GM18517 (cell line): ENCODE measurements around the gene MPRIP.
"Not testable (repeated sequence)": the region's sequence is repeated elsewhere in the genome, so short reads cannot be mapped to it uniquely, and the experiment has no call there.

Experiments
- ATAC-seq: cut with Tn5 transposase; IDR thresholded peaks from one replicate; pipeline ENCODE4 v1.9.1; 2021; ENCODE audit warnings: mild to moderate bottlenecking, moderate library complexity; ENCODE audit not compliant: unreplicated experiment

The MPRIP gene, protein sequence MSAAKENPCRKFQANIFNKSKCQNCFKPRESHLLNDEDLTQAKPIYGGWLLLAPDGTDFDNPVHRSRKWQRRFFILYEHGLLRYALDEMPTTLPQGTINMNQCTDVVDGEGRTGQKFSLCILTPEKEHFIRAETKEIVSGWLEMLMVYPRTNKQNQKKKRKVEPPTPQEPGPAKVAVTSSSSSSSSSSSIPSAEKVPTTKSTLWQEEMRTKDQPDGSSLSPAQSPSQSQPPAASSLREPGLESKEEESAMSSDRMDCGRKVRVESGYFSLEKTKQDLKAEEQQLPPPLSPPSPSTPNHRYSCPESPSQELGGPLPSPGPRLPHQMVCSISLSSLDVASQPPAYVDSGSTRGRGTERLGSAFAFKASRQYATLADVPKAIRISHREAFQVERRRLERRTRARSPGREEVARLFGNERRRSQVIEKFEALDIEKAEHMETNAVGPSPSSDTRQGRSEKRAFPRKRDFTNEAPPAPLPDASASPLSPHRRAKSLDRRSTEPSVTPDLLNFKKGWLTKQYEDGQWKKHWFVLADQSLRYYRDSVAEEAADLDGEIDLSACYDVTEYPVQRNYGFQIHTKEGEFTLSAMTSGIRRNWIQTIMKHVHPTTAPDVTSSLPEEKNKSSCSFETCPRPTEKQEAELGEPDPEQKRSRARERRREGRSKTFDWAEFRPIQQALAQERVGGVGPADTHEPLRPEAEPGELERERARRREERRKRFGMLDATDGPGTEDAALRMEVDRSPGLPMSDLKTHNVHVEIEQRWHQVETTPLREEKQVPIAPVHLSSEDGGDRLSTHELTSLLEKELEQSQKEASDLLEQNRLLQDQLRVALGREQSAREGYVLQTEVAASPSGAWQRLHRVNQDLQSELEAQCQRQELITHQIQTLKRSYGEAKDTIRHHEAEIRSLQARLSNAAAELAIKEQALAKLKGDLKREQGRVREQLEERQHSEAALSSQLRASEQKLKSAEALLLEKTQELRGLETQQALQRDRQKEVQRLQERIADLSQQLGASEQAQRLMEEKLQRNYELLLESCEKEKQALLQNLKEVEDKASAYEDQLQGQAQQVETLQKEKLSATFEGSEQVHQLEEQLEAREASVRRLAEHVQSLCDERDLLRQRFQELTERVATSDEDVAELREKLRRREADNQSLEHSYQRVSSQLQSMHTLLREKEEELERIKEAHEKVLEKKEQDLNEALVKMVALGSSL (N-terminal part only)

DNA sequence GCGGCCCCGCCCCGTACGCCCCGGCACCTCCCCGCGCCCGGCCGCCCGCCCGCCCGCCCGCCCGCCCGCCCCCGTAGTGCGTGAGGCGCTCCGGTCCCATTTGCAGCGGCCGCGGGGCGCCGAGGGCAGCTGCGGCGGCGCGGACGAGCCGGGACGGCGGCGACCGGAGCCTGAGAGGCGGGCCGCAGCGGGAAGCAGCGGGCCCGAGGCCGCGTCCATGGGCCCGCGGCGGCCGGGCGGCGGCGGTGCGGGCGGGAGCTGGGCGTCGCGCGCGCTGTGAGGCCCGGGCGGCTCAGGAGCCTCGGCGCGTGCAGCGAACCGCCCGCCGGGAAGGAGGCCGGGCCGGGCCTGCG is at the start of gene MPRIP:
Gene MPRIP, plus strand, starts transcription at position 74 of the 353 bp plus-strand sequence. CDS start 392 bp downstream, outside the sequence.
- no peak for ATAC-seq

DNA sequence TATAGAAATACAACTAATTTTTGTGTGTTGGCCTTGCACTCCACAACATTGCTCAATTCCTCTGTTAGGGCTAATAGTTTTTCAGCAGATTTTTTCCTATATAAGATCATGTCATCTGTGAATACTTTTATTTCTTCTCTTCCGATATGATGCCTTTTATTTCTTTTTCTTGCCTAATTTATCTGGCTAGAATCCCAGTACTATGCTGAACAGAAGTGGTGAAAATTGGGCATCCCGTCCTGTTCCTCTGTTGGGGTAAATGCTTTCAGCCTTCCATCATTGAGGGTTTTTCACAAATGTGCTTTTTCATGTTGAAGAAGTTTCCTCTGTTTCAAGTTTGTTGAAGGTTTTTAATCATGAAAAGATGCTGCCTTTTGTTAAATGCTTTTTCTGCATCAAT is 47.6 kb upstream of the MPRIP start:
- no peak for ATAC-seq

DNA sequence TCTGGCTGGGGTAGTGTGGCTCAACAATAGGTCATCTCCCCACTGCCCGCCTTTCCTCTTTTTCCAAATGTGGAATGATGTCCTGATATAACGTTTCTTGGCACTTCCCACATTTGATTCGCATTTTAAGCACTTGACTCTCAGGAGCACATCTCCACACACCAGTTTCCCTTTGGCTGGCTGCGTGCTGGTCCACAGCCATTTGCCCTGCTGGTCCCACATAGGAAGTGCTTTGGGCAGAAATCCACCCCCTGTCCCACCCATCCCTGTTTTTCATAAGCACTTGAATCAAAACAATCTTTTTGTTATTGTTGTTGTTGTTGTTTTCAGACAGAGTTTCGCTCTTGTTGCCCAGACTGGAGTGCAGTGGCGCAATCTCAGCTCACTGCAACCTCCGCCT is 46.3 kb upstream of the MPRIP start:
- no peak for ATAC-seq

DNA sequence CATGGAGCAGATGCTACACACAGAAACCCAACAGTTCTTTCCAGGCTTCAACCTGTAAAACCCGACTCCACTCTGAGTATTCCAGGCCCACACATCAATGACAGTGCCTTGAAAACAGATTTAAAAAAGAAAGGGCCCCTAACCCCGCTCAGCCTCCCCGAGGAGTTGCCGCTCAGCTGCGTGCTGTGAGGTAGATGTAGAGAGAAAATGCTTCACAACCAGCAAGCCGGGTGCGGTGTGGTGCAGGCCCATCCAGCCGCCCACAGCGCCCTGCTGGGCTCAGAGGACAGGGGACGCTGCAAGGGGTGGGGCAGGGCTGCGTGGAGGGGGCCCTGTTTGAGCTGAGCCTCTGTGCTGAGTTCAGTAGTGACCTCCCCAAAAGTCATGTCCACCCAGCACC is 45.5 kb upstream of the MPRIP start:
- not testable (repeated sequence) for ATAC-seq

DNA sequence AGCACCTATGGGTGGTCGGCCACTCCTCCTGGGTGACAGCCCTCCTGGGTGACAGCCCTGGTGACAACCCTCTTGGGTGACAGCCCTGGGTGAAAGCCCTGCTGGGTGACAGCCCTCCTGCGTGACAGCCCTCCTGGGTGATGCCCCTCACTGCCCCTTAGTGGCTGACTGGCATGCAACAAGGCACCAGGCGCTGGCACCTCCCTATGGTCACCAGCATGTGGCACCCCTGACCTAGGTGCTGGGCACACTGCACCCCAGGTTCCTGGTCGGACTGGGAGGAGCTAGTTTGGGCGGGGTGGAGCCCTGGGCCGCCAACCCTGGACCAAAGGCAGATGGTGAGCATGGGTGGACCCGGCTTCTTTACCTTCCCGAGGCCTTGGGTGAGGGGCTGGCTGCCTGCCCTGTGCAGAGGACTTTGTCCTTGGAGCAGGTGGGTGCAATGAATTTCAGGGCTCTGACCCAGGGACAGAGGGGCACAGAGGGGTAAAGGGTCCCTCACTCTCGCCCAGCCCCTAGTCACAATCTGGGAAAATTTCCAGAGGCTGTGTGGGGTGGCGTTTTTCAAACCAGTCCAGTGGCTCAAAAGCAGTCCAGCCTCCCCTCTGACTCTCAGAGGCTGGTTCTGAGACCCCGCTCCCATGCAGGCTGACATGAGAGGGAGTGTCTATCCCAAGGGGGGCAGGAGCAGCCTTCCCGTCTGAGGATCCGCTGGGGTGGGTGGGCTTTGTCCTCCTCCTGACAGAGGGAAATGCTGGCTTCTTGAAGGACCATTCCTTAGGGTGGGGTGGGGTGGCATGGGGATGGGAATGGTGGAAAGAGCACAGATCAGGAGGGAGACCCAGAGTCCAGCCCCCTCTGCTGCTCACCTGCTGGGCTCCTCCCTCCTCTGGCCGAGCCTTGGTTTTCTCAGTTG is 44.5 kb upstream of the MPRIP start:
- no peak for ATAC-seq

DNA sequence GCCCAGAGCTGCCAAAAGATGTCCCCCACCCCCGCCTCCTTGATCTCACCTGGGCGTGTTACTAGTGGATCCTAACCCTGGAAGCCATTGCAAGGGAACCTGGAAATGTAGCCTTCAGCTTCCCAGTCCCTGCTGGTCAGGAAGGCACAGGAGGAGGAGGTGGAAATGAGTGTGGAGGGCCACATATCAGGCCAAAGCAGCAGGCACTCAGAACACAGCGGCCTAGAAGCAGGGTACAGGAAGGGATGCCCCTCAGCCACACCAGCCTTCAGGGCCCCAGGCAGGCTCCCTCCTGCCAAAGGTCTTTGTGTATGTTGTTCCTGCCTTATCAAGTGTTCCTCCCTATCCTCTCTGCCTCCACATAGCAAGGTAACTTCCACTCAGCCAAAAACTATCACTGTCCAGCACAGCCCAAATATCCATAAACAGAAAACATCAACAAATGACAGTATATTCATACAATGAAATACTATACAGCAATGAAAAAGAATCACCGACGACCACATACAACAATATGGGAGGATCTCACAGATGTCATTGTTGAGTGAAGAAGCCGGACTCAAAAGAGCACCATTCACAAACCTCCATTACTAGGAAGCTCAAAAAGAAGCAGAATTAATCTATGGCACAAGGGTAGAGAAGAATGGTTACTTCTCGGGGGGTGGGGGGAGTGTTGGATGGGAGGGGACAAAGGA is 42.2 kb upstream of the MPRIP start:
- ATAC-seq: no peak

DNA sequence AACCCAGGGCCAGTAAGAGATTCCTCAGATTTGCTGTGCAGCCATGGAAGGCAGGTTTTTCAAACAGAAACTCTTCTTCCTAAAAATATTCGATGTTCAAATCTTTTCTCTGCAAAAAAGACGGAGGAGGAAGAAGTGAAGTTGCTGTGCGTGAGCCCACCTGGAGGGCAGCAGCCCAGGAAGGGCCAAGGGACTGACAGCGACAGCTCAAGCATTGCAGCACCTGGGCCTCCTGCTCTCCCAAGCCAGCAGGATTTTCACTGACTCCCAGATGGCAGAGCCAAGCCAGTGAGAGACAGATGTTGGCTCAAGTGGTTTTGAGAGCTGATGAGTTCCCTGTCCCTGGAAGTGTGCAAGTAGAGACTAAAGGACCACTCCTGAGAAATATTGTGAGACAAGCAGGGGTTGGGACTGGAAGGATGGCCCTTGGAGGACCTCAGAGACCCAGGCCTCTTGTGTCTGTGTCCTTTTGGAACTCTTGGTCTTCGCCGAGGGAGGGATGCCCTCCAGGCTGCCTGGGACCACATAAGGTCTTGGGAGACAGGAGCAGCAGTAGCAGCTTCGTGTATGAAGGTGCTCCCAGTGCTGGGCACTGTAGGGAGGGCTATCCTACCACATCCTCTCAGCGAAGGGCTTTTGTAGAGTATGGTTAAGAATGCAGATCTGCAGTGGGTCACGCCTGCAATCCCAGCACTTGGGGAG is 41.0 kb upstream of the MPRIP start:
- no peak for ATAC-seq

DNA sequence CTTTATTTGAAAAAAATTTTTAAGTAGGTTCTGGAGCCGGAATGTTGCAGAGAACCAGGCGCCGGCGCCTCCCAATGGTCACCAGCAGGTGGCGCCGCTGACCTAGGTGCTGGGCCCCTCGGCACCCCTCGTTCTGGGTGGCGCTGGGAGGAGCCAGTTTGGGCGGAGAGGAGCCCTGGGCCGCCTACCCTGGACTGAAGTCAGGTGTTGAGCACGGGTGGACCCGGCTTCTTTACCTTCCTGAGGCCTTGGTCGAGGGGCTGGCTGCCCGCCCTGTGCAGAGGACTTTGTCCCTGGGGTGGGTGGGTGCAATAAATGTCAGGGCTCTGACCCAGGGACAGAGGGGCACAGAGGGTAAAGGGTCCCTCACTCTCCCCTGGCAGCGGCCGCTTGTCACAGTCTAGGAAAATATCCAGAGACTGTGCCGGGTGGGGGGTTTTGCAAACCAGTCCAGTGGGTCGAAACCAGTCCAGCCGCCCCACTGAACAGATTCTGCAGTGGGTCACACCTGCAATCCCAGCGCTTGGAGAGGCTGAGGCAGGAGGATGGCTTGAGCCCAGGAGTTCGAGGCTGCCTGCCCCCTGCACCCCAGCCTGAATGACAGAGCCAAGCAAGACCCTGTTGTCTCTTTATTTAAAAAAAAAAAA is 40.3 kb upstream of the MPRIP start:
- no peak for ATAC-seq

DNA sequence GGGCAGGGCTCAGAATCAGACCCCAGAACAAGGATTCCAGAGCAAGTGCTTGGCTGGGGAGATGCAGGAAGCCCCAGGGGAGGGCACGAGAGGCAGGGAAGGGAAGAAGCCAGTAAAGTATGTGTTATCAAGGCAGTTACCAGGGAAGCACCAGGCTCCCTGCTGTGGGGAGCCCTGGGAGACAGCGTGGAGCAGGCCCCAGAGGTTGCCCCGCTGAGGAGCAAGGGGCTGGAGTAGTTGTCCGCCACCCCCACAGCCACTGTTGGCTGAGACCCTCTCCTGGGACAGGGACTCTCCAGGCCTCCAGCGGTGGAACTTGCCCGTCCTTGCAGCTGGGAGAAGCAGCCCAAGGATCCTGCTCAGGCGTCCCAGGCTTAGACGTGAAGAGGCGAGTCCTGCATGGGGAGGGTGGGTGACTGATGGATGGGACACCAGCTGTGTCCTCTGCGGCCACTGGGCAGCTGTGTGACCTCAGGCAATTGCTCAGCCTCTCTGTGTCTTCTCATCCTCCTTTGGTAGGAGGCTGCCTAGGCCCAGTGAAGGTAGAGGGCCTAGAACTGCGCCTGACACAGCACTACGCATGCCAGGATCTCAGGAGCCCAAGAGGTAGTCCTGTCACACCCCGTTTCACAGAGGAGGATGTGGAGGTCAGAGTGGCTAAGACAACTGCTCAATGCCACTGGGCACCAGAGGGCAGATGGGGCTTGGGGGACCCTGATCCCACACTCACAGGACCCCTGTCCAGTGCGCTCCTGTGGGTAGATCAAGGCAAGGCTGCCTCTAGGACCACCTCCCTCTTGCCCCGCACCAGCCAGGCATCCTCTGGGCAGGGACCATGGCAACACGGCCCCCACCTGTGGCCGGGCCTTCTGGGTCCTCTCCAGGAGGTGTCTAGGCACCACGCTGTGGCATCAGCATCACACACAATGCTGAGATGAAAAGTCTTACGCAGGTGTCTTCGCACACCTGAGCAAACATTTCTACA is 39.2 kb upstream of the MPRIP start:
- ATAC-seq: not testable (repeated sequence)

DNA sequence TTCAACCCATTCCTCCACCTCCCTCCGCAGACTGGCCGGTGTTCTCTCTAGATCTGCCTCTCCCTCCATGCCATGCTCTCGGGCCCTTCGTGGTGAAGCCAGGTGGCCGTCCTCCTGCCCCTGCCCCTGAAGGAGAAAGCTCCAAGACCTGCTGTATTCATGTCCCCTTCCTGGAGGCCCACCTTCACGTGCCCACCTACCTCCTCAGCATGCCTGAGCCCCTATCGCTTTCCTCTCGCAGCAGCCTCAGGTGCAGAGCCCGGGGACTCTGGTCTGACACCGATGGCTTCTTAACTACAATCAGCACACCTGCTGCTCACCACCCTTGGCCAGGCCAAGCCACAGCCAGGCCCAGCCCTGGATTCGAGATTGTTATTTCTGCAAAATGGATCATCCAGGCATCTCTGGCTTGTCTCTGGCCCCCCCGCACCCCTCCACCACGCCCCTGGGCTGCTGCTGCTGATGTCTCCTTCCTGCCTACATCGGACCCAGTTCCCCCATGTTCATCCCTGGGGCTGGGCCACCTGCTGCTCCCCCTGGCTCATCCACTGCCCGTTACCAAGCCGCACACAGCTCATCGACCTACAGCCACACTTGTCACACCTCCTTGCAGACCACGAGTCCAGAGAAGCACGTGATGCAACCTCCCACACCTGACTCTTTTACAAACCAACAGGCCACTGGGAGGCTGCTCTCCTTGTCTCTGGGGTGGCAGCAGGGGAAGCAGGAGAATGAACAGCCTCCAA is 37.8 kb upstream of the MPRIP start:
- ATAC-seq: no peak

DNA sequence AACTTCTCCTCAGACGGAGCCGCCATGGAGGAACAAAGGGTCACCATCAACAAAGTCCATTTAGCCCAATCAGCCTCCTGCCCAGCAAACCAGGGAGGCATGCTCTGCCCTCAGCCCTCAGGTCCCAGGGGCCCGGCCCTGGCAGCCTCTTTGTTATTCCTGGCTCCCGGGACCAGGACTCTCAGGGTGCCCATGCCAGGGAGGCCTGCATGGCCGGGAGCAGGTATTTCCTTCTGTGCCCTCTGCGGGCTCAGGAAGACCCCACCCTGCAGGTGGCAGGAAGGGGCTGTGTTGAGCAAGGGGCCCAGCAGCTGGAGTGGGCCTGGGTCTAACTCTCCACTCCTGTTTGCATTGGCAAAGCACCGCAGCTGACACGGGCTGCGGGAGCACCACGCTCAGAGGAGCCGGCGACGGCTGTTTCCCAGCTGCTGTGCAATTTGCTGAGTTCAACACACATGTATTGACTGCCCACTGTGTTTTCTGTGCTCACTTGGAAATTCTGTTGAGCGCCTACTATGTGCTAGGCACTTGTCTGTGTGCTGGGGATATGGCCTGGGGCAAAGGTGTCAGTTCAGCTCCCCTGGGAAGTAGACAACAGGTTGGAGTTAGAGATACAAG is 37.2 kb upstream of the MPRIP start:
- not testable (repeated sequence) for ATAC-seq

DNA sequence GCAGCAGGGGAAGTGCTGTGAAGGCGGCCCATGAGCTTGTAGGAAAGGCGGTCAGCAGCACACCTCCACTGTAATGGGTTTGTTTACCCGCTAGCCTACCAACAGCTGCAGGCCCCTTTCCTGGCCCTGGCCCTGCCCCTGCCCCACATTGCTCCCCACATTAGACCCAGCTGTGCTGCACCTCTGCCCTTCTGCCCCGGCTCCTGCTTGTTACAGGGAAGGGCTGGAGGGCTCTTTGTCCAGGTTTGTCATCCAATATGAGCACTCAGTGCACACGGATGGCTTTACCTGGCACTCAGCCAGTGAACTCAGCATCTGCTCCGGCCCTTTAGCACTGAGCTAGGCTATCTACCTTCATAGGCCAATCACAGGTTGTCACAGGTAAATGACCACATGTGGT is 34.4 kb upstream of the MPRIP start:
- not testable (repeated sequence) for ATAC-seq

DNA sequence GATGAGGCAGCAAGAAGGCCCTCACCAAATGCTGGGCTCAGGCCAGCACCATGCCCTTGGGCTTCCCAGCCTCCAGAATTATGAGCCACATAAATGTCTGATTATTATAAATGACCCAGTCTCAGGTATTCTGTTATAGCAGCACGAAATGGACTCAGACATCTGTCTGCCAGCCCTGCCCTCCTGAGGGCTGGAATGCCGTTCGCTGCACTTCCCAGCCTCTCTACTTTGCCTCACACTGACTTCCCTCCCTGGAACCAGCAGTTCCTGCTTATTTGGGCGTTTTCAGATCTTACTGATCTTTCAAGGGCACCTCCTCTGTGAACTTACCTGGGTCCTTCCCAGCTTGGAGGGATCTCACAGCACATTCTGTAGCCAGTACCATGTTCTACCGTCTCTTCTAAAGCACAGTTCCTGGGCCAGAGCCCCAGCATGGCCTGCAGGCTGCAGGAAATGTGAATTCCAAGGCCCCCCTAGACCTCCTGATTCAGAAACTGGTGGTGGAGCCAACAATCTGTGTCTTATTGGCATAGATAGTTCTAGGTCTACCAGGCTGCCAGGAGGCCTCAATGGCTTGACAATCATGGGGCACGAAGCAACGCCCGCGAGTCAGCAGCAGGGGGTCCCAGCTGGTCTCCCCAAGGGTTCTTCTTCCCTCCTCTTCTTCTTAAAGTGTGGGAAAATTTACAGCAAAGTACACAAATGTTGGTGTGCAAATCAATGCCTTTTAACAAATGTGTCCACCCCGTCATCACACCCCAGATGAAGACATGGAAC is 33.4 kb upstream of the MPRIP start:
- ATAC-seq: not testable (repeated sequence)

DNA sequence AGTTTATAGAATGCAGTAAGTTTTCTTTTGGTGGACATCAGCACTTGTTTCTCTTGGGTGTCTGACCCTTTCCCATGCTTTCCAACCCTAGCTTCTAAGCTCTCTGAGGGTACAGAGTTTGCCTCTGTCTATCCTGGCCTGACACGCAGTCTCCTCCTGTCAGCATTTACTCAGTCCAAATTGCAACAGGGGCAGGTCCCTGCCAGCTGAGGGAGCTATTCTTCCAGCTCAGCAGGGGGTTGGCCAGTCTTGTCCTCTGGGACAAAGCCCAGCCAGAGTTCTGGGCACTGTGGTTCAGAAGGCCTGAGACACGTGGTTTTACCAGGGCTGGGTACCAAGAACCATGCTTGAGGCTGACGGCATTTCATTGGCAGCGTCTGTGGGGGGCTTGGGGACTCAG is 32.3 kb upstream of the MPRIP start:
- ATAC-seq: not testable (repeated sequence)

DNA sequence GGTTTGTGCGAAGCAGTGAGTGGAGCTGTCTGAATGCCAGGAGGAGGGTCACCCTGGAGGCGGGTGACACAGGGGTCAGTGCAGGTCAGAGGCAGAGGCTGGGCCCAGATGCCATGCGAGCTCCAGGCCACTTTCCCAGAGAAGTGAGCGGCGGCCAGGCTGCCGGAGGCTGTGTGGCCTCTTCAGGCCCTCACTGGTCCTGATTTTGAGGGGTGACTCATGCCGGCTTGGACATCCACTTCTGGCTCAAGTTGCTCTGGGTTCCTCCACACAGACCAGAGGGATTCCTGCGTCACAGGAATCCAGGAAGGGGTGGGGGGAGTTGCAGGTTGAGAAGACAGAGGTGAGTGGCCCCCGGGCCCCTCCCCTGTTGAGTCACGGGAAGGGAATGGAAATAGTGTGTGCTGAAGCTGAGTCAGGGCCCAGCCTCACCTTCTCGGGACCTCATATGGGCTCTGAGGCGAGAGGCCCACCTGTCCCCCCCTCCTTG is 31.7 kb upstream of the MPRIP start:
- ATAC-seq: not testable (repeated sequence)
